GM21786 (cell line): Measurements from ENCODE around the gene CDC42EP4.

Source experiments
- ATAC-seq: cut with Tn5 transposase; IDR thresholded peaks from one replicate; pipeline ENCODE4 v1.9.1; 2021; ENCODE audit not compliant: unreplicated experiment

The CDC42EP4 gene

DNA sequence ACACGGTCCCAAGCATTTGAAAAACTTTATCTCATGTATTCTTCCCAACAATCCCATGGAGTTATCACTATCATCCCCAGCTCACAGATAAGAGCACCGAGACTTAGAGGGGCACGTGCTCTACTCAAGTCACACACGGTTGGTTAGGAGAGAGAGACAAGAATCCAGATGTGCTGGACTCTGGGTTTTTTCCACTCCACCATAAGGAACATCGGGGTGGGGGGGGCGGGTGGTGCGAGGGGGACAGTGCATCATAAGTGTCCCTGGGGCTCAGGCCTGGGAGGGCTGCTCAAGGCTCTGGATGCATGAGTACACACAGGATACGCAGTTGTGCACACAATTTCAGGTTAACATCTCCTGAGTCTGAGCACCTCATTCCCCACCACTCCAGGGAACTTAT lies 7.4 kb downstream of the CDC42EP4 start:
- ATAC-seq = no peak

DNA sequence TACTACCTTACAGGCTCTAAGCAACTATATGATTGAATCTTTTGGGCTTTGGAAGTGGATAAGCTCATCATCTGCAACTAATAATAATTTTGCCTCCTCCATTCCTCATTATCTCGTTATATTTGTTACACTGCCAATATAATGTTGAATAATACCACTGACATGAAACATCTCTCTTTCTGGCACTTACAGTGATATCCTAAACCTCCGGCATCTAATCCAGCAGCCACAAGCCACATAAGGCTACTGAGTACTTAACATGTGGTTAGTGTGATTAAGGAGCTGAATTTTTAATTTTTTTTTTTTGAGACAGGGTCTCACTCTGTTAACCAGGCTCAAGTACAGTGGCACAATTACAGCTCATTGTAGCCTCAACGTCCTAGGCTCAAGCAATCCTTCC lies 9.6 kb downstream of the CDC42EP4 start:
- ATAC-seq = no peak

DNA sequence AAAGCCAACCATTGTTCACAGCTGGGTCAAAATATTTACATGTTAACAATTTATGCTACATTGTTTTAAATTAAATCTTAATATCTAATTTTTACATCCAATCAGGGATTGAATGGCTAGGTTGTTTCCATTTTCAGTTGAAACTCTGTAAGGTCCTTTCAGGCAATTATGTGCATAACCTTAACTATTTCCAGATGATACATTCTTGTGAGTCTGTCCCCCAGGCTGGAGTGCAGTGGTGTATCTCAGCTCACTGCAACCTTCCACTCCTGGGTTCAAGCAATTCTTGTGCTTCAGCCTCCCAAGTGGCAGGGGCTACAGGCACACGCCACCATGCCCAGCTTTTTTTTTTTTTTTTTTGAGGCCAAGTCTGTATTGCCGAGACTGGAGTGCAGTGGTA lies 10.4 kb downstream of the CDC42EP4 start:
- ATAC-seq = no peak

DNA sequence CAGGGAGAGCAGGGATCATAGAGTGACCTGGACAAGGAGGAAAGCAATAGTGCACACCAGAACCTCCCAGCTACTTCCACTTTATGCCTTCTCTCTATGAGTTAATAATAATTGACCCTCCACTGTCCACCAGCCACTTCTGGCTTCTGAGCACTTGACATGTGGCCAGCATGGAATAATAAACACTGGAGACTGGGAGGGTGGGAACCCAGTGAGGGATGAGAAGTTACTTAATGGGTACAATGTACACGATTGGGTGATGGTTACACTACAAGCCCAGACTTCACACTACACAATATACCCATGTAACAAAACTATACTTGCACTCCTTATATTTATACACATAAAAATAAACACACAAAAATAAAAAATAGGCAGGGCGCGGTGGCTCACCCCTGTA lies 11.4 kb downstream of the CDC42EP4 start:
- ATAC-seq = no peak

DNA sequence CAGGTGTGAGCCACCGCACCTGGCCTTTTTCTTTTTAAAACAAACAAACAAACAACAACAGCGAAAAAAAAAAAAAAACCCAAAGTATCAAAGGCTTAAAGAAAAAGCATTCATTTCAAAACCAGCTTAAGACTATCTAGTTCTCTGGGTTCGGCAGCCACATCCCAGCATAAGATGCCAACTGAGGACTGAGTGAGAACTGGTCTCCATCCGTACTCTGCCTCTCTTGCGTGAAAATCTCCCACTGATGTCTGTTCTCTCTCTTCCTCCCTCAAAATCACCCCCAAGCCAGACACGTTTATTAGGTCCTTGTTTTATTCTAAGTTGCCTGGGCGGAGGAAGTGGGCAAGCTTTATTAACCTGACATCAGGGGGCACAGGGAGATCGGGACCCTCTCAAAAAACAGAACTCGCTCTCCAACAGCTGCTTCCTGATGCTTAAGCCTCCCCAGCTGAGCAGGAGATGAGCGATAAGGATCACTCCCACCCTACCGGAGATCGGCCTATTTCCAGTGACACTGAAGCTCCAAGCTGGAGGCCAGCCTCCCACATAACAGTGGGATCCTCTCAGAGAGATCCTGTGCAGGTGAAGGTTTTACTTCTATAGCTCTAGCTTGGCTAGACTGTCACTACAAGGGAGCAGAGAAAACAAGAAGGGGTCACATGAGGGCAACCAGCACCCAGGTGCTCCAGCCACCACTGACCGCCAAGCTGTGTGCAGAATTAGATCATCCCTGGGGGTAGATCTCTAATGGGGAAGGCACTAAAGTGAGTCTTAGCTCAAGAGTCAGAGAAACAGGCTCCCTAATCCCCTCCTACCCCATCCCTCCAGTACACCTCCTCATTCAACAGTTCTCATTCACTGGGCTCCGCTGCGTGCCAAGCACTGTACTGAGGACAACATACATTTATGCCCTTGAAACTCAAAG lies 13.6 kb downstream of the CDC42EP4 start:
- no peak for ATAC-seq

DNA sequence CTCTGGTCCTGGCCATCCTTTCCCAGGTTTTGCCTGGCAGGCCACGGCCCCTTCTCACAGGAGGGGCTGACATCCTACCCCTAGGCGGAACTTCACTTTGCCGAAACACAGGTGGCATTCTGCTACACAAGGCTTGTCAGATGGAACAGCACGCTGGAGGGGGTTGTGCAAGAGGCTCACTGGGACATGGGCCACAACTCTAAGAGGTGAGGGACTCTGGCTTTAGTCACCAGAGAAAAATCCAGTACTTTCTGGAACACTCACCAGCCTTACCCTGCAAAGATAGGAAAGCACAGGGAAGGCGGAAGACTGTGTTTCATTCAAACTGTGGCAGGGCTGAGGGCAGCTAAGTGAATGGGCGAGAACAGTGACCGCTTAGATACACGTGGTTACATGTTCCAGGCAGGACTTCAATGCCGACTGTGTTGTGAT lies 18.3 kb downstream of the CDC42EP4 start:
- no peak for ATAC-seq

DNA sequence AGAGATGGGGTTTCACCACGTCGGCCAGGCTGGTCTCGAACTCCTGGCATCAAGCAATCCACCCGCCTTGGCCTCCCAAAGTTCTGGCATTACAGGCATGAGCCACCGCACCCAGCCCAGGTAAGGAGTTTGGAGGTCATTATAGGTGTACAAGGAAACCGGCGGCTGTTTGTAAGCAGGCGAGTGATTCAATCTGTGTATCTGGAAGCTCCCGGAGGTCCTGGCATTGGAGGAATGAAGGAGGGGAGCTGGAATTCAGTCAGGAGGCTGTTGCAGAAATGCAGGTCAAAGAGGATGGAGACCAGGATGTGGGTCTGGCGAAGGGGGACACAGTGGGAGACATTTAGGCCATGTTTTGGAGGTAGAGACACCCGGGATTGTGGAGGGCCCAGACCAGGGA lies 18.8 kb downstream of the CDC42EP4 start:
- ATAC-seq = no peak

DNA sequence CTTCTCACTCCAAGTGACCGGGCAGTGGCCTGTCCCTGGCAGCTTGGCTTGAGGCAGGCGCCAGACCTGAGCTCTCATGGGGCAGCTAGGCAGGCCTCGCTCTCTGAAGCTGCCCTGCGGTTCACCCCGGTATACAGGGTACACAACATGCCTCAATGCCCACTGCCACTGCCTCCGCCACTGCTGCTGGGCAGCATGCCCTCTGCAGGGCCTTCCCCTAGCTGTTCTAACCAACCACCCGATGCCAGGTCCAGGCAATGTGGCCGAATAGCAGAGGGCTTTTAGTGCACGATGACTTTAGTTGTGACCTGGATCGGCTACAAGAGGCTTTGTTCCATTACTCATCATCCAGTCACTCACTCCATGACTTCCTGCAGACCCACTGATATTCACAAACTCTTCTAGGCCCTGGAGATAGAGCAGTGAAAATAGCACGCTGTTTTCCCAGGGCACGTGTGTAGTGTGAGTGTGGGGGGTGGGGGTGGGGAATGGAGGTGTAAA lies 19.7 kb downstream of the CDC42EP4 start:
- ATAC-seq = no peak

DNA sequence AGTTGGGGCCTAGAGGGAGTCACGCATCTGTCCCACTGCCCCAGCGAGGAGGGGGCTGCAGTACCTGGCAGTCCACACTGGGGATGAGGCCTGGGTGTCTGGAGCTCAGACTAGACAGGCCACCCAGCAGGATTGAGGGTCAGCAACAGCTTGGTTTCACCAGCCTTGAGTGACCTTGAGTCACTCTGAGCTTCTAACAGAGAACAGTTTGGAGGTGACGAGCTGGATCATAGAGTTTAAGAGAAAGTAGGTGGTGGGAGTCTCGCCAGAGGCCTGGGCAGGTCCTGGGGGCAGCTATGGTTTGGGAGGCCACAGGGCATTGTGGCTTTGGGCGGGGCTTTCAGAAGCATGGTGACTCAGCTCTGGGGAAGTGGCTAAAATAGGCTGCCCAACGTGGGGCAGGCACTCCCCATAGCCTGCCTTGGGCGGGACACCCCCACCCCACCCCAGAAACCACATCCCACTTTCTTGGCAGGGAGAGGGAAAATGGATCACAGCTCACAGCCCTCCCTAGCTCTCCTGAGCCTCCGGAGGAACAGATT lies 20.5 kb downstream of the CDC42EP4 start:
- ATAC-seq = peak; percentile 93

DNA sequence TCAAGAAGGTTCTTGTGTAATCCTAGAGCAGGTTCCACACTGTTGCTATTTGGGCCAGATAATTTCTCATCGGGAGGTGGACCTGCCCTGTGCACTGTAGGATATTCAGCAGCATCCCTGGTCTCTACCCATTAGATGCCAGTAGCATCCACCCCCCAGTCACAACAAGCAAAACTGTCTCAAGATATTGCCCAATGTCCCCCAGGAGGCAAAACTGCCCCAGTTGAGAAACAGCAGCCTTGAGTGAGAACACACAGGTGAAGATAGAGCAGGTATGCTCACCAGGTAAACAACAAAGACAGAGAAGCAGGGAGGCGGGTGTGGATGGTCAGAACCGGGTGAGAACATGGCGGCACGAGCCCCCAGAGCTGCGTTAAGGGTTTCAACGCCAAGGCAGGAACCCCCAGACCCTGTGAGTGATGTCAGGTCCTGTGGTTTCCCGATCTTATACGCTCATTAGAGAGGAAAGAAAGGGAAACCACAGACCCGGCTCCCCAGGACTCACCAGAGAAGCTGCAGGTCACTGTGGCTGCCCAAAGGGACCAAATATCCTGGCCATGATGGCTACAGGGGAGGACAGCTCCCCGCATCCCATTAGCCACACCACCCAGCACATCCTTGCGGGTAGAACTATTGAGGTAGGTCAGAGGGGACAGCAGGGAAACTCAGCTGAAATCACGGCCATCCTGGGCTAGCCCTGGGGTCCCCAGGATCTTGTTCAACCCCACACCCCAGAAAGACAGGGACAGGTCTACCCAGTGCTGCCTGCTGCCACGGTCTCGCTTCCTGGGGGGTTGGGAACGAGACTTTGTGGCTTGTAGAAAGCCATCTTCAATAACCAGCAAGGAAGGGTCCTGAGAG lies 21.2 kb downstream of the CDC42EP4 start:
- peak; percentile 41 for ATAC-seq

DNA sequence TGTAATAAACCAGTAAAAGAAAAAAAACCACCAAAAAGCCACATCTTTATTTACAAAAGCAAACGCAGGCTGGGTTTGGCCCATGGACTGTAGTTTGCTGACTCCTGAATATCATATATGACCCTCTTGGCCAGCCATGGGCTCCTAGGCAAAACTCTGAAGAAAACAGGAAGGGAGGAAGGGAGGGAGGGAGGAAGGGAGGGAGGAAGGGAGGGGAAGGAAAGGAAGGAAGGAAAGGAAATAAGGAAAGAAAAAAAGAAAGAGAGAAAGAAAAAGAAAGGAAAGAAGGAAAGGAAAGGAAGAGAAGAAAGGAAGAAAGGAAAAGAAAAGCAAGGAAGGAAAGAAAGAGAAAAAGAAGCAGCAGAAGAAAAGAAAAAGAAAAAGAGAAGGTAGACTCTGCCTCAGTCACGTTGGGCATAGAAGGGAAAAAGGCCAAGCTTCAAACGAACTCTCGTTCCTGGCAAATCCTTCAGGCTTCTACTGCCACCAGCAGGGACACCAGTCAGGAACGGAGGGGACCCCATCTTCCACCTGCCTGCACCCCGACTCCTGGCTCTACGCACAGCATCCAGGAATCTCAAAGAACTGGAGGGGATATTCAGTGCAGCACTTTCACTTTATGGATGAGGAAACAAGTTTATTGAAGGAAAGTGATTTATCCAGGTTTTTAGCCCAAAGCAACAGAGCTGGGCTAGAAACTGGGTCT lies 22.1 kb downstream of the CDC42EP4 start:
- no peak for ATAC-seq

DNA sequence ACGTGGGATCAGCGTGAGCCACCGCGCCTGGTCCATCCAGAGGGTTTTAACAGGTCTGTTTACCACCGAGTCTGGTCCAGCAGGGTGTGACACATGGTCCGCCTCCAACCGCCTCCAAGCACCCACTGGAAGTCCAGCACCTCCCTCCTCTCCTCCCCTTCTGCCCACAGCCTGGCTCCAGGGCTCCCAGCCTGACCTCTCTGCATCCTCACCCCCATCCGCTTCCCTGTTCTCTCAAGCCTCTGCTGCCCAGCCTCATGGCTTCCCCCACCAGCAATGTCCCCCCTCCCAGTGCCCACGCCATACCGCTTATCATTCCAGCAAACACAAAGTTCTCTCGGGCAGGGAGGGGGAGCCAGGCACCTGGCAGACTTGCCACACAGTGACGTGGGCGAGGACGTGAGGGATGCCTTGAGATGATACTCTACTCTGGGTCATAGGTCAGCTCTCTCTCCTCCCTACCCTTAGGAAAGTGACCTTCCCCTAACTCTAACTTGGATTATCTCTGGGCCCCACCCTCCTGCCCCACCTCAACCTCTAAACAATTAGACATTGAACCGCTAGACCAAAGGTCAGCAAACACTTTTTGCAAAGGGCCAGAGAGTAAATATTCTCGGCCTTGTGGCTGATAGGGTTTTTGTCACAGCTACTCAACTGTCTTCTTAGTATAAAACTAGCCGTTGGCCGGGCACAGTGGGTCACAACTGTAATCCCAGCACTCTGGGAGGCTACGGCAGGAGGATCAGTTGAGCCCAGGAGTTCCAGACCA lies 23.1 kb downstream of the CDC42EP4 start:
- no peak for ATAC-seq

DNA sequence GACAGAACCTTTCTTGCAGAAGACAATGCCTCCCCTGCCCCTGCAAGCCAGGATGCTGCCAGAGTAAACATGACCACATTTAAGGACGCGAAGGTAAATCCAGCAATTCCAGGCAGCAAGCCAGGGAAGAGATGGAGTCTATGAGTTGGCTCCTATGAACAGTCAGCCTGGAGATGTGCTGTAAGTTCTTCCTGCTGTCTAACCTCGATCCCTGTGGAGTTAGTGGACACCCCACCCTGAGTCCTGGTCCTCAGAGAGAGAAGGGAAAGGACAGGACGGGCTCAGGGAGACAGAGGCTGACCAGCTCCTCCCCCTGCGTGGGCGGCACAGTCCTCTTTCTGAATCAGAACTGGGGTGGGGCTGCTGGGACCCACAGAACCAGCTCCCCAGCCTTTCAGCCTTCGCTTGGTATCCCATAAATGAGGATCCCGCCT lies 24.9 kb downstream of the CDC42EP4 start:
- no peak for ATAC-seq

DNA sequence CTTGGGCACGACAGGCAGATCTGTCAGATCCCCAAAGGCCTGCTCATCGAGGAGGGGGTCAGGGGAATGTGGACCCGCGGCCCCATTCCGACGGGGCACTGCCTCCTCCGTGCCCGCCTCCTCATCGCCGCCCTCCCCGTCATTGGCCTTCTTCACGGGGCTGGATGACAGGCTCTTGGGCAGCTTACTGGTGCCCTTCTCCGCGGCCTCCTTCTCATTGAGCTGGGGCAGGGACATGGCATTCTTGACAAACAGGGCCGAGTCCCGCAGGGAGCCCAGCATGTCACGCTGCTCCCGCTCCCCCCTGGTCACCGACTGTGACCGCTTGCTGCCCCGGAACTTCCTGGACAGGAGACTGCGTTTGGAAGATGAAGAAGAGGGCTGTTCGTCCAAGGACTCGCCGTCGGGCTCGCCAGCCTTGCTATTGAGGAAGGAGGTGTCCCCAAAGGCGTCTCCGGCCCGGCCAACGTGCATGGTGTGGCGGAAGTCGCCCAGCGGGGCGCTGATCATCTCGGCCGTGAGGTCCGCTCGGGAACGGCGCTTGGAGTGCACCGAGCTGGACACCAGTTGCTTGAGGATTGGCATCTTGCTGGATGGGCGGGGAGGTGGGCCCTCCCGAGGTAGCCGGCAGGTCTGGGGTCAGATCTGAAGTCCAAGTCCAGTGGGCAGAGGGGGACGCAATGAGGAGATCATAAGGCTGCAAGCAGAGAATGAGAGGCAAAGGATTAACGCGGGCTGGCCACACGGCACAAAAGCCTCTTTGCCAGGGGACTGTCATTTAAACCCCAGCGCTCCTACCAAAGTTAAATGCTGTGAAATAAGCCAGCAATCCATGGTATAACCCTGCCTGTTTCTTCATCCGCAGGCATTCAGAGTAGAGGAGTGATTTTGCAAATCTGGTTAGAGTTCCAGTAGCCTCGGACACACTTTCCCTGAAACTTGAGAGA lies 25.6 kb downstream of the CDC42EP4 start:
- ATAC-seq = no peak

DNA sequence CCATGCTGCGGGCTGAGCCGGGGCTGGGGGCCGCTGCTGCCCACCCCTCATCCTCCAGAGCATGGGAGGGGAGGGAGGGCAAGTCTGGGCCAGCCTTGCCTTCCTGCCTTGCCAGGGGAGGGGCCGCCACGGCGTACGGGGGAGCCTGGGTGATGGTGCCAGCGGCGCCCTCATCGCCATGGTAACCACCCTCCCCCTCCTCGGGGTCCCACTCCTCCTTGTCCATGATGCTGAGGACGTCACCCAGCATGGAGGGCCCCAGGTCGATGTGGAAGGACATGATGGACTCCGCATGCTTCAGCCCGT lies 26.2 kb downstream of the CDC42EP4 start:
- no peak for ATAC-seq

DNA sequence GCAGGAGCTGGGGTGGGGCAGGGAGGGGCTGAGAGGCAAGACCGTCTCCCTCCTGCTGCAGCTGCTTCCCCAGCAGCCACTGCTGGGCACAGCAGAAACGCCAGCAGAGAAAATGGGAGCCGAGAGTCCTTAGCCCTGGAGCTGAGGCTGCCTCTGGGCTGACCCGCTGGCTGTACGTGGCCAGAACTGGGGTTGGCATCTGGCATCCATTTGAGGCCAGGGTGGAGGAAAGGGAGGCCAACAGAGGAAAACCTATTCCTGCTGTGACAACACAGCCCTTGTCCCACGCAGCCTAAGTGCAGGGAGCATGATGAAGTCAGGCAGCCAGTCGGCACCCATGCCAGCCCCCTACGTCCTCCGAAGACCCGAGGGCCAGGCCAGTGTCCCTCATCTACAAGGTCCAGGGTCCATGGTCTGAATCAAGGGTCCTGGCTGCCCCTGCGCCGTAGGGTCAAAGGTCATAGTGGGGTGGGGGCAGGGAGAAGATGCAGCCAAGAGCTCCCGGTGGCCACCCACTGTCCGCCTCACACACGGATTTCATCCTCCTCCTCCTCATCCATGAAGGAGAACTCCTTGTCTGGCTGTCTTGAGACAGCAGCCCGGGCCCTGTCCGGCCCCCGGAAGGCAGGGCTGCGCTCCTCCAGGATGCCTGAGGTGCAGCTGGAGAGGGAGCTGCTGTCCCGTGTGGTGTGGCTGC lies 26.7 kb downstream of the CDC42EP4 start:
- ATAC-seq = no peak

DNA sequence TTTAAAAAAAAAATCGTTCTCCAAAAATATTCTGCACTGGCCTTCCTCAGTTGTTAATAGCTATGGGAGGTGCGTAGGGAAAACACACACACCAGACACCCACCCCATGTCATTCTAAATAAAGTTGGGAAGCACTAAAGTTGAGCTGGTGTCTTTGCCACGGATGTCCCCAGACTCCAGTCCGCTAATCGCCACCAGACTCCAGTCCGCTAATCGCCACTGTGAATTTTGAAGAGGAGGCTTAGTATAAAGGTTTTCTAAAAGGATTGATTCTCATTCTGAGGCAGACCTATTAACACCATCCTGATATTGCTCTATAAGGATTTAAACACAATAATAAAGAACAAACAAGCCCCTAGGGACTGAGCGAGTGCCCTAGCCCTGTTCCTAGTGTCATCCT lies 27.4 kb downstream of the CDC42EP4 start:
- no peak for ATAC-seq

DNA sequence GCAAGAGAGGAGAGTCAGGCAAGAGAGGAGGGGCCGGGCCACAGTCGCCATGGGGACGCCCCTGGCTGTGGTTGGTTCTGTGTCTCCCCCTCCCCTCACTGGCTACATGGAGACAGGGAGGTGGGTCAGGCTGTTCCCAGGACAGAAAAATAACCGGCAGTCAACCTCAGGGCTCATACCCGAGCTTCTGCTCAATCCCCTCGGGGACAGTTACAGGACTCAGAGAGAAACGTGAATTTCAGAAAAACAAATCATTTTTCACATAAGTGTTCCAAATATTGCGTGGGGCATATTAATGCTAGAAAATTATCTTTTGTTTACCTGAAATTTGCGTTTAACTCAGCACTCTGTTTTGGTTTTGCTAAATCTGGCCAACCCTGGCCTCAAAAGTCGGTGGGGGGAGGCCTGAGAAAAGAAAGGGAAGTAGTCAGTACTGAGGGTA lies 27.9 kb downstream of the CDC42EP4 start:
- ATAC-seq = no peak
